Neutrophil (primary cell): ENCODE data around the gene IKZF1.

Source experiments
- H3K27ac ChIP-seq: fragments of 200-600 bp; sonication (generic); 2 replicates; pipeline ENCODE4 v1.5.1; 2016; ENCODE audit warnings: mild to moderate bottlenecking, moderate library complexity
- H3K27me3 ChIP-seq: fragments of 200-600 bp; sonication (generic); 2 replicates; pipeline ENCODE4 v1.6.0; 2016; ENCODE audit warnings: mild to moderate bottlenecking
- H3K36me3 ChIP-seq: fragments of 200-600 bp; sonication (generic); 2 replicates; pipeline ENCODE4 v1.5.1; 2017
- H3K4me1 ChIP-seq, 2 experiments: fragments of 200-600 bp in 1 of 2; sonication (generic) in 1 of 2; 1 replicate in 1 of 2; 2 replicates in 1 of 2; pipeline versions ENCODE4 v1.5.1 to v1.6.1; 2013 to 2016; ENCODE audit warnings: low read depth in 1 of 2, low read length in 1 of 2, mild to moderate bottlenecking in 1 of 2, moderate library complexity in 1 of 2; ENCODE audit not compliant: control insufficient read depth in 1 of 2, insufficient read depth in 1 of 2
- H3K4me3 ChIP-seq, 2 experiments: fragments of 200-600 bp in 1 of 2; sonication (generic) in 1 of 2; 1 replicate in 1 of 2; 2 replicates in 1 of 2; pipeline ENCODE4 v1.5.1; 2013 to 2016; ENCODE audit warnings: low read depth in 1 of 2, low read length in 1 of 2, mild to moderate bottlenecking in 1 of 2, moderate library complexity in 1 of 2
- H3K9me3 ChIP-seq: fragments of 200-600 bp; sonication (generic); 2 replicates; pipeline ENCODE4 v1.5.1; 2016
- TF ChIP-seq, protein P1 (sequence below): fragments of 200-600 bp; sonication (generic); IDR thresholded peaks from 2 replicates; pipeline ENCODE4 v1.5.1; 2016; ENCODE audit warnings: antibody characterized with exemption

IKZF1 gene

GRCh38 chr7:50393076-50393475 lies 88.6 kb downstream of the IKZF1 start:
- TF ChIP-seq, protein P1, sequence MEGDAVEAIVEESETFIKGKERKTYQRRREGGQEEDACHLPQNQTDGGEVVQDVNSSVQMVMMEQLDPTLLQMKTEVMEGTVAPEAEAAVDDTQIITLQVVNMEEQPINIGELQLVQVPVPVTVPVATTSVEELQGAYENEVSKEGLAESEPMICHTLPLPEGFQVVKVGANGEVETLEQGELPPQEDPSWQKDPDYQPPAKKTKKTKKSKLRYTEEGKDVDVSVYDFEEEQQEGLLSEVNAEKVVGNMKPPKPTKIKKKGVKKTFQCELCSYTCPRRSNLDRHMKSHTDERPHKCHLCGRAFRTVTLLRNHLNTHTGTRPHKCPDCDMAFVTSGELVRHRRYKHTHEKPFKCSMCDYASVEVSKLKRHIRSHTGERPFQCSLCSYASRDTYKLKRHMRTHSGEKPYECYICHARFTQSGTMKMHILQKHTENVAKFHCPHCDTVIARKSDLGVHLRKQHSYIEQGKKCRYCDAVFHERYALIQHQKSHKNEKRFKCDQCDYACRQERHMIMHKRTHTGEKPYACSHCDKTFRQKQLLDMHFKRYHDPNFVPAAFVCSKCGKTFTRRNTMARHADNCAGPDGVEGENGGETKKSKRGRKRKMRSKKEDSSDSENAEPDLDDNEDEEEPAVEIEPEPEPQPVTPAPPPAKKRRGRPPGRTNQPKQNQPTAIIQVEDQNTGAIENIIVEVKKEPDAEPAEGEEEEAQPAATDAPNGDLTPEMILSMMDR = no peak
- Histone ChIP-seq H3K4me3 (no peak overlapping the region), H3K36me3 (peaks cover 76% of the 10 kb centered on the region), H3K4me1 (no peaks in the 10 kb centered on the region), H3K9me3 (no peaks in the 10 kb centered on the region), H3K27me3 (no peaks in the 10 kb centered on the region), H3K27ac (peak overlapping the region; percentile 58)

GRCh38 chr7:50393547-50394252 lies 89.2 kb downstream of the IKZF1 start:
- H3K27me3 ChIP-seq = no peaks in the 10 kb centered on the region
- H3K9me3 ChIP-seq = no peaks in the 10 kb centered on the region
- H3K36me3 ChIP-seq = peaks cover 76% of the 10 kb centered on the region
- no peaks in the 10 kb centered on the region for H3K4me1 ChIP-seq
- TF ChIP-seq, protein P1 = no peak
- H3K4me3 ChIP-seq = no peak overlapping the region
- peak overlapping the region; percentile 58 for H3K27ac ChIP-seq

DNA sequence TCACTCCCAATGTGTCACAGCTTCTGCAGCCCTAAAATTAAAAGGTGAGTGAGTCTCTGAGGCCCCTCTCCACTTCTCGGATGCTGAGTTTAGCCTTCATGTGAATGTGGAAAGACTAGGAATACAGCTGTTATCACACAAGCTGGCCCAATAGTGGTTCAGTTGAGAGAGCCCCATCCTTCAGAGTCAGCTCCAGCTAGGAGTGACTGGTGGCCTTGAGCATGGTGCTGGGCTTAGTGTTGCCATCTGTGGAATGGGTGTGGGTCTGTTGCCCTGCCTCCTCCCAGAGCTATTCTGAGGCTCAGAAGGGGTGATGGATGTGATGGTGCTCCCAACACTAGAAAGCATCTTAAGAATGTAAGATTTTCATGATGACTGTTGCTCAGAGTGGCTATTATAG lies 89.8 kb downstream of the IKZF1 start:
- Histone ChIP-seq H3K4me3 (no peak overlapping the region), H3K27ac (peak overlapping the region; percentile 58), H3K27me3 (no peaks in the 10 kb centered on the region), H3K9me3 (no peaks in the 10 kb centered on the region), H3K4me1 (no peaks in the 10 kb centered on the region), H3K36me3 (peaks cover 76% of the 10 kb centered on the region)
- TF ChIP-seq, protein P1 = no peak

- H3K4me1 ChIP-seq = no peaks in the 10 kb centered on the region
- no peaks in the 10 kb centered on the region for H3K9me3 ChIP-seq
- H3K27me3 ChIP-seq = no peaks in the 10 kb centered on the region
- H3K4me3 ChIP-seq = no peak overlapping the region
- H3K27ac ChIP-seq = peak overlapping the region; percentile 9
- TF ChIP-seq, protein P1 = no peak
- peaks cover 76% of the 10 kb centered on the region for H3K36me3 ChIP-seq
Measured at GRCh38 chr7:50396856-50397255, 92.3 kb downstream of the IKZF1 start.

GRCh38 chr7:50397320-50397970 lies 92.9 kb downstream of the IKZF1 start:
- TF ChIP-seq, protein P1 = no peak
- Histone ChIP-seq H3K27ac (peak overlapping the region; percentile 42), H3K36me3 (peaks cover 76% of the 10 kb centered on the region), H3K4me3 (no peak overlapping the region), H3K9me3 (no peaks in the 10 kb centered on the region), H3K27me3 (no peaks in the 10 kb centered on the region), H3K4me1 (no peaks in the 10 kb centered on the region)
